HEK293T (cell line): Measurements from ENCODE around the gene LINC00632.

Experiments
- FOXA1 ChIP-seq: fragments of 450-650 bp; IDR thresholded peaks from 2 replicates; pipeline ENCODE4 v1.6.1; 2016; ENCODE audit warnings: mild to moderate bottlenecking
- SP1 ChIP-seq: fragments of 450-650 bp; IDR thresholded peaks from 2 replicates; pipeline ENCODE4 v1.6.1; 2017
- ZNF384 ChIP-seq: fragments of 450-650 bp; IDR thresholded peaks from 2 replicates; pipeline ENCODE4 v1.6.1; 2016

- TF ChIP-seq ZNF384 (no peak), FOXA1 (no peak), SP1 (no peak)
Observed at GRCh38 chrX:140822861-140823260, 113.3 kb downstream of the LINC00632 start.
